H1 (cell line): Measurements from ENCODE around the gene AIG1. TPM values are rescaled to one million over a fixed set of nuclear protein-coding genes. Genes with fewer than 3 reads are reported as not detected.

ENCODE experiments used
- BRCA1 ChIP-seq: IDR thresholded peaks from 2 replicates; pipeline ENCODE4 v1.6.1; 2012; ENCODE audit warnings: low read depth, low read length, improper control_type of control experiment
- CEBPB ChIP-seq: IDR thresholded peaks from 2 replicates; pipeline ENCODE4 v1.6.1; 2012; ENCODE audit warnings: low read depth, low read length
- EP300 ChIP-seq, 2 experiments: IDR thresholded peaks; 1 replicate in 1 of 2; 2 replicates in 1 of 2; pipeline ENCODE4 v1.6.1; 2011 to 2012; ENCODE audit warnings: low read depth in 2 of 2, low read length in 2 of 2, mild to moderate bottlenecking in 2 of 2, borderline replicate concordance in 1 of 2, inconsistent platforms in 1 of 2, moderate library complexity in 1 of 2
- KDM1A ChIP-seq: fragments of 200-600, 300-600 bp; sonication (generic); IDR thresholded peaks from 2 replicates; pipeline ENCODE4 v1.7.1; 2016; ENCODE audit warnings: mild to moderate bottlenecking, low read length, borderline replicate concordance
- SIRT6 ChIP-seq: IDR thresholded peaks from one replicate; pipeline ENCODE4 v1.7.1; 2012; ENCODE audit warnings: low read length, inconsistent platforms
- SIX5 ChIP-seq: IDR thresholded peaks from 2 replicates; pipeline ENCODE4 v1.6.1; 2011; ENCODE audit warnings: mild to moderate bottlenecking, low read depth, low read length
- ZNF274 ChIP-seq: IDR thresholded peaks from 2 replicates; pipeline ENCODE4 v1.7.0; 2012; ENCODE audit warnings: low read length, borderline replicate concordance; ENCODE audit errors: extremely low read depth
- polyA plus RNA-seq, 7 experiments: library from polyadenylated mRNA; depleted of rRNA in 3 of 7; stranded (reverse) in 5 of 7; unstranded in 2 of 7; fragments of >200 nt in 5 of 7; fragments of 200-250 nt in 2 of 7; gene quantifications; 1 replicate in 5 of 7; 2 replicates in 1 of 7; 4 replicates in 1 of 7; pipeline versions ENCODE4 v1.2.1 to v1.2.3, GENCODE V29; 2011 to 2013; ENCODE audit warnings: missing spikeins in 2 of 7, mixed read lengths in 2 of 7
- total RNA-seq: library from RNA; stranded (reverse); fragmentation: NEBNext Ultra II Directional; extraction: Animal tissue kit (Norgen Biotek cat#: 25700); gene quantifications from 2 replicates; pipeline ENCODE4 v1.2.1, GENCODE V29; 2021
- TF ChIP-seq, protein P1 (sequence below): fragments of 300-600 bp; sonication (generic); IDR thresholded peaks from 2 replicates; pipeline ENCODE4 v1.7.1; 2012; ENCODE audit warnings: low read length, moderate library complexity, mild to moderate bottlenecking, inconsistent platforms; ENCODE audit not compliant: insufficient replicate concordance
- TF ChIP-seq, protein P2 (sequence below): IDR thresholded peaks from 2 replicates; pipeline ENCODE4 v1.6.1; 2011; ENCODE audit warnings: low read length, improper control_type of control experiment

AIG1 gene
- total and polyA plus RNA-seq, 2 of the 8 experiments (the other 6 are each of a cell fraction or from before 2014, with no cell fraction given), result 56.6 to 58.4 TPM

DNA sequence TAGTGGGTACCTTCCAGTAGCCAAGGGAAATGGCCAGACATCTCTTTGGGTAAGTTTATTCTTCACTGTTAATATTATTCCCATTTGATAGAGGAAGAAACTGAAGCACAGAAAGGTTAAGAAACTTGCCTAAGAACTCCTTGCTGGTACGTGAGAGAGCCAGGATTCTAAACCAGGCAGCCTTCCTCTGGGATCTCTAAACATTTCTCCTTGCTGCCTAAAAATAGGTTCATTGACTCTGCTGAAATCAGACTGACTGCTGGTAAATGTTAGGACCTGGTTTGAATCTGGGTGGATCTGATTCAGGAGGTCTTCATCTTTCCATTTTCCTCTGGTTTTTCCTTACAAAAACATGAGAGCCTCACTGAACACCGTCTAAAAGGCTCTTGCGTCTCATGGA lies 186.9 kb downstream of the AIG1 start (continued):
- TF ChIP-seq, protein P1, sequence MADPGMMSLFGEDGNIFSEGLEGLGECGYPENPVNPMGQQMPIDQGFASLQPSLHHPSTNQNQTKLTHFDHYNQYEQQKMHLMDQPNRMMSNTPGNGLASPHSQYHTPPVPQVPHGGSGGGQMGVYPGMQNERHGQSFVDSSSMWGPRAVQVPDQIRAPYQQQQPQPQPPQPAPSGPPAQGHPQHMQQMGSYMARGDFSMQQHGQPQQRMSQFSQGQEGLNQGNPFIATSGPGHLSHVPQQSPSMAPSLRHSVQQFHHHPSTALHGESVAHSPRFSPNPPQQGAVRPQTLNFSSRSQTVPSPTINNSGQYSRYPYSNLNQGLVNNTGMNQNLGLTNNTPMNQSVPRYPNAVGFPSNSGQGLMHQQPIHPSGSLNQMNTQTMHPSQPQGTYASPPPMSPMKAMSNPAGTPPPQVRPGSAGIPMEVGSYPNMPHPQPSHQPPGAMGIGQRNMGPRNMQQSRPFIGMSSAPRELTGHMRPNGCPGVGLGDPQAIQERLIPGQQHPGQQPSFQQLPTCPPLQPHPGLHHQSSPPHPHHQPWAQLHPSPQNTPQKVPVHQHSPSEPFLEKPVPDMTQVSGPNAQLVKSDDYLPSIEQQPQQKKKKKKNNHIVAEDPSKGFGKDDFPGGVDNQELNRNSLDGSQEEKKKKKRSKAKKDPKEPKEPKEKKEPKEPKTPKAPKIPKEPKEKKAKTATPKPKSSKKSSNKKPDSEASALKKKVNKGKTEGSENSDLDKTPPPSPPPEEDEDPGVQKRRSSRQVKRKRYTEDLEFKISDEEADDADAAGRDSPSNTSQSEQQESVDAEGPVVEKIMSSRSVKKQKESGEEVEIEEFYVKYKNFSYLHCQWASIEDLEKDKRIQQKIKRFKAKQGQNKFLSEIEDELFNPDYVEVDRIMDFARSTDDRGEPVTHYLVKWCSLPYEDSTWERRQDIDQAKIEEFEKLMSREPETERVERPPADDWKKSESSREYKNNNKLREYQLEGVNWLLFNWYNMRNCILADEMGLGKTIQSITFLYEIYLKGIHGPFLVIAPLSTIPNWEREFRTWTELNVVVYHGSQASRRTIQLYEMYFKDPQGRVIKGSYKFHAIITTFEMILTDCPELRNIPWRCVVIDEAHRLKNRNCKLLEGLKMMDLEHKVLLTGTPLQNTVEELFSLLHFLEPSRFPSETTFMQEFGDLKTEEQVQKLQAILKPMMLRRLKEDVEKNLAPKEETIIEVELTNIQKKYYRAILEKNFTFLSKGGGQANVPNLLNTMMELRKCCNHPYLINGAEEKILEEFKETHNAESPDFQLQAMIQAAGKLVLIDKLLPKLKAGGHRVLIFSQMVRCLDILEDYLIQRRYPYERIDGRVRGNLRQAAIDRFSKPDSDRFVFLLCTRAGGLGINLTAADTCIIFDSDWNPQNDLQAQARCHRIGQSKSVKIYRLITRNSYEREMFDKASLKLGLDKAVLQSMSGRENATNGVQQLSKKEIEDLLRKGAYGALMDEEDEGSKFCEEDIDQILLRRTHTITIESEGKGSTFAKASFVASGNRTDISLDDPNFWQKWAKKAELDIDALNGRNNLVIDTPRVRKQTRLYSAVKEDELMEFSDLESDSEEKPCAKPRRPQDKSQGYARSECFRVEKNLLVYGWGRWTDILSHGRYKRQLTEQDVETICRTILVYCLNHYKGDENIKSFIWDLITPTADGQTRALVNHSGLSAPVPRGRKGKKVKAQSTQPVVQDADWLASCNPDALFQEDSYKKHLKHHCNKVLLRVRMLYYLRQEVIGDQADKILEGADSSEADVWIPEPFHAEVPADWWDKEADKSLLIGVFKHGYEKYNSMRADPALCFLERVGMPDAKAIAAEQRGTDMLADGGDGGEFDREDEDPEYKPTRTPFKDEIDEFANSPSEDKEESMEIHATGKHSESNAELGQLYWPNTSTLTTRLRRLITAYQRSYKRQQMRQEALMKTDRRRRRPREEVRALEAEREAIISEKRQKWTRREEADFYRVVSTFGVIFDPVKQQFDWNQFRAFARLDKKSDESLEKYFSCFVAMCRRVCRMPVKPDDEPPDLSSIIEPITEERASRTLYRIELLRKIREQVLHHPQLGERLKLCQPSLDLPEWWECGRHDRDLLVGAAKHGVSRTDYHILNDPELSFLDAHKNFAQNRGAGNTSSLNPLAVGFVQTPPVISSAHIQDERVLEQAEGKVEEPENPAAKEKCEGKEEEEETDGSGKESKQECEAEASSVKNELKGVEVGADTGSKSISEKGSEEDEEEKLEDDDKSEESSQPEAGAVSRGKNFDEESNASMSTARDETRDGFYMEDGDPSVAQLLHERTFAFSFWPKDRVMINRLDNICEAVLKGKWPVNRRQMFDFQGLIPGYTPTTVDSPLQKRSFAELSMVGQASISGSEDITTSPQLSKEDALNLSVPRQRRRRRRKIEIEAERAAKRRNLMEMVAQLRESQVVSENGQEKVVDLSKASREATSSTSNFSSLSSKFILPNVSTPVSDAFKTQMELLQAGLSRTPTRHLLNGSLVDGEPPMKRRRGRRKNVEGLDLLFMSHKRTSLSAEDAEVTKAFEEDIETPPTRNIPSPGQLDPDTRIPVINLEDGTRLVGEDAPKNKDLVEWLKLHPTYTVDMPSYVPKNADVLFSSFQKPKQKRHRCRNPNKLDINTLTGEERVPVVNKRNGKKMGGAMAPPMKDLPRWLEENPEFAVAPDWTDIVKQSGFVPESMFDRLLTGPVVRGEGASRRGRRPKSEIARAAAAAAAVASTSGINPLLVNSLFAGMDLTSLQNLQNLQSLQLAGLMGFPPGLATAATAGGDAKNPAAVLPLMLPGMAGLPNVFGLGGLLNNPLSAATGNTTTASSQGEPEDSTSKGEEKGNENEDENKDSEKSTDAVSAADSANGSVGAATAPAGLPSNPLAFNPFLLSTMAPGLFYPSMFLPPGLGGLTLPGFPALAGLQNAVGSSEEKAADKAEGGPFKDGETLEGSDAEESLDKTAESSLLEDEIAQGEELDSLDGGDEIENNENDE, result no peak
- TF ChIP-seq SIX5 (no peak), ZNF274 (no peak), EP300 (IDR thresholded peaks at IDR 0.05; ENCODE audit: borderline replicate concordance in 1 of 2, low read depth in 2 of 2, low read length in 2 of 2) (no peak), BRCA1 (no peak), KDM1A (no peak), CEBPB (no peak), SIRT6 (no peak)
- TF ChIP-seq, protein P2, sequence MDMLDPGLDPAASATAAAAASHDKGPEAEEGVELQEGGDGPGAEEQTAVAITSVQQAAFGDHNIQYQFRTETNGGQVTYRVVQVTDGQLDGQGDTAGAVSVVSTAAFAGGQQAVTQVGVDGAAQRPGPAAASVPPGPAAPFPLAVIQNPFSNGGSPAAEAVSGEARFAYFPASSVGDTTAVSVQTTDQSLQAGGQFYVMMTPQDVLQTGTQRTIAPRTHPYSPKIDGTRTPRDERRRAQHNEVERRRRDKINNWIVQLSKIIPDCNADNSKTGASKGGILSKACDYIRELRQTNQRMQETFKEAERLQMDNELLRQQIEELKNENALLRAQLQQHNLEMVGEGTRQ, result no peak
